Medulla oblongata (tissue), 1 donor: ENCODE results near the gene WSB1.

Experiments
- DNase-seq: peaks from one replicate; pipeline ENCODE4 v3.0.0-alpha.2; 2015; ENCODE audit errors: extremely low spot score

The WSB1 gene

GRCh38 chr17:27357236-27357635, 63.3 kb downstream of the WSB1 start:
- no peak for DNase-seq

GRCh38 chr17:27360507-27360906, 66.6 kb downstream of the WSB1 start:
- no peak for DNase-seq

- DNase-seq: no peak
Observed at GRCh38 chr17:27361695-27362094, 67.8 kb downstream of the WSB1 start.

- DNase-seq: no peak
Observed at GRCh38 chr17:27362503-27362902, 68.6 kb downstream of the WSB1 start.

GRCh38 chr17:27362909-27363308, 69.0 kb downstream of the WSB1 start:
- no peak for DNase-seq

GRCh38 chr17:27363326-27363725, 69.4 kb downstream of the WSB1 start:
- DNase-seq: no peak
